Natural killer cell (primary cell): Measurements from ENCODE around the gene OSBP2. TPM values are rescaled to one million over a fixed set of nuclear protein-coding genes. Genes with fewer than 3 reads are reported as not detected.

Experiments
- ATAC-seq, 3 donors: fragments of 150-1000 bp in 2 of 3; fragments of 200-7000 bp in 1 of 3; cut with Tn5 transposase; 1 replicate in 1 of 3; 2 replicates in 2 of 3; pipeline ENCODE4 v1.10.0; 2021; ENCODE audit warnings: mild to moderate bottlenecking in 2 of 3, moderate library complexity in 2 of 3
- DNase-seq, 2 donors: peaks; one replicate each; pipeline versions ENCODE4 v3.0.0 to v3.0.0-alpha.2; 2013 to 2021; ENCODE audit warnings: mixed read lengths in 1 of 2
- H3K27ac ChIP-seq: one replicate; pipeline ENCODE4 v1.5.1; 2013; ENCODE audit warnings: mild to moderate bottlenecking, low read length
- H3K27me3 ChIP-seq: one replicate; pipeline ENCODE4 v1.6.1; 2013; ENCODE audit warnings: low read length; ENCODE audit not compliant: control insufficient read depth, insufficient read depth
- H3K36me3 ChIP-seq: one replicate; pipeline ENCODE4 v1.6.1; 2013; ENCODE audit warnings: low read length; ENCODE audit not compliant: control insufficient read depth, insufficient read depth
- H3K4me1 ChIP-seq: one replicate; pipeline ENCODE4 v1.6.1; 2013; ENCODE audit warnings: low read length; ENCODE audit not compliant: control insufficient read depth, insufficient read depth
- H3K4me3 ChIP-seq: one replicate; pipeline ENCODE4 v1.5.1; 2013; ENCODE audit warnings: low read length
- H3K9me3 ChIP-seq: one replicate; pipeline ENCODE4 v1.6.1; 2013; ENCODE audit warnings: low read length; ENCODE audit not compliant: control insufficient read depth, insufficient read depth
- H3K27ac Mint-ChIP-seq, 2 donors: one replicate each; pipeline ENCODE4 v1.8.0; 2022; ENCODE audit warnings: mild to moderate bottlenecking in 2 of 2, mixed read lengths in 2 of 2, moderate library complexity in 1 of 2
- H3K27me3 Mint-ChIP-seq, 2 donors: one replicate each; pipeline ENCODE4 v1.8.0; 2022; ENCODE audit warnings: low read depth in 2 of 2, mixed read lengths in 2 of 2
- H3K36me3 Mint-ChIP-seq: one replicate; pipeline ENCODE4 v1.8.0; 2022; ENCODE audit warnings: mixed read lengths
- H3K4me1 Mint-ChIP-seq, 2 donors: one replicate each; pipeline ENCODE4 v1.8.0; 2022; ENCODE audit warnings: mixed read lengths in 2 of 2
- H3K4me3 Mint-ChIP-seq: one replicate; pipeline ENCODE4 v1.8.0; 2022; ENCODE audit warnings: mild to moderate bottlenecking, moderate library complexity, mixed read lengths
- H3K9me3 Mint-ChIP-seq, 2 donors: one replicate each; pipeline ENCODE4 v1.8.0; 2022; ENCODE audit warnings: mixed read lengths in 2 of 2
- CTCF ChIP-seq: fragments of 200-600 bp; IDR thresholded peaks from one replicate; pipeline ENCODE4 v1.8.0; 2022; ENCODE audit warnings: antibody characterized with exemption
- WGBS: methylation state at CpG from one replicate; pipeline ENCODE4 v1.1.7; 2013; ENCODE audit warnings: missing lambda C conversion rate; ENCODE audit not compliant: insufficient coverage; 5-methylcytosine and 5-hydroxymethylcytosine counted together
- intact Hi-C: fragments of 100-400 bp; cut with micrococcal nuclease; formaldehyde crosslinking; loops from one replicate; pipeline ENCODE4 v1.14.2; 2022
- total RNA-seq, 4 donors: library from RNA; stranded (reverse); fragments of 120-200 nt in 1 of 4; gene quantifications; one replicate each; pipeline versions ENCODE4 v1.2.3 to v1.2.4, GENCODE V29; 2013 to 2022

The OSBP2 gene
- total RNA-seq, 3 donors from 2014 or later (not counting 1 experiment from before 2014, with no cell fraction given) = 0.65 to 1.2 (median 0.79) TPM

DNA sequence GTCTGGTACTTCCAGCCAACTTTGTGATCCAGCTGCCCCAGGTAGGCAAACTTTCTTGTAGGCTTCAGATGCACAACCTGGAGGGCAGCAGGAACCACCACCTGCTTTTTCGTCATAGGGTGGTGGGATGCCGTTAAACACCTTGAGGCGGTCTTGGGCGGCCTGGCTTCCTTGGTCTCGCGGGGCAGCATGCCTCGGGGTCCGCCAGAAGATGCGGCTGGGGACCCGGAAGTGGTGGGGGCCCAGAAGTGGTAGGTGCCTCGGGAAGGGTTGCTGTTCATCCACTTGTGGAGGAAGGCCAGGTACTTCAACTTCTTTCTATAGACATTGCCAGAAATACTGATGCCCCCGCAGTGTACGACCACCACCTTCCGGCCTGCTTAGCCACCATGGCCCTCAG lies 40.3 kb upstream of the OSBP2 start:
- Histone ChIP-seq H3K4me1 (peaks cover 6% of the 10 kb centered on the region), H3K4me3 (no peak overlapping the region), H3K36me3 (no peaks in the 10 kb centered on the region), H3K9me3 (no peaks in the 10 kb centered on the region), H3K27me3 (no peaks in the 10 kb centered on the region), H3K27ac (no peak overlapping the region)
- intact Hi-C loops = no loop called here
- Mint-ChIP-seq H3K27ac (no peak overlapping the region), H3K27me3 (no peaks in the 10 kb centered on the region), H3K4me1 (no peaks in the 10 kb centered on the region), H3K4me3 (no peak overlapping the region), H3K36me3 (no peaks in the 10 kb centered on the region), H3K9me3 (no peaks in the 10 kb centered on the region)
- TF ChIP-seq CTCF = no peak
- WGBS = 97% methylated on average over 14 of the region's 14 CpGs
- DNase-seq = no peak
- no peak for ATAC-seq

- no peaks in the 10 kb centered on the region for H3K9me3 ChIP-seq
- 95% methylated on average over 2 of the region's 3 CpGs for WGBS
- H3K4me1 ChIP-seq = no peaks in the 10 kb centered on the region
- no peak overlapping the region for H3K27ac ChIP-seq
- no peak for TF ChIP-seq CTCF
- Mint-ChIP-seq H3K9me3 (no peaks in the 10 kb centered on the region), H3K27ac (no peak overlapping the region), H3K4me1 (no peaks in the 10 kb centered on the region), H3K4me3 (no peak overlapping the region), H3K27me3 (no peaks in the 10 kb centered on the region), H3K36me3 (peaks cover 7% of the 10 kb centered on the region)
- DNase-seq (no peak), ATAC-seq (no peak)
- H3K27me3 ChIP-seq = no peaks in the 10 kb centered on the region
- H3K36me3 ChIP-seq = no peaks in the 10 kb centered on the region
- intact Hi-C loops = no loop called here
- H3K4me3 ChIP-seq = no peak overlapping the region
Observed at GRCh38 chr22:30655532-30655931, 39.1 kb upstream of the OSBP2 start.

- H3K27me3 Mint-ChIP-seq = no peaks in the 10 kb centered on the region
Observed at GRCh38 chr22:30662040-30662439, 32.6 kb upstream of the OSBP2 start.

More at GRCh38 chr22:30662040-30662439, 32.6 kb upstream of the OSBP2 start:
- no peaks in the 10 kb centered on the region for H3K9me3 Mint-ChIP-seq
- no peak overlapping the region for H3K4me3 ChIP-seq
- WGBS = 98% methylated on average over 4 of the region's 4 CpGs
- H3K4me1 ChIP-seq = peaks cover 4% of the 10 kb centered on the region
- H3K27me3 ChIP-seq = no peaks in the 10 kb centered on the region
- peaks cover 11% of the 10 kb centered on the region for H3K36me3 ChIP-seq
- DNase-seq (no peak), ATAC-seq (no peak)
- no peak overlapping the region for H3K27ac Mint-ChIP-seq
- intact Hi-C loops = no loop called here
- H3K9me3 ChIP-seq = no peaks in the 10 kb centered on the region
- peaks cover 6 to 14% of the 10 kb centered on the region in 2 donors for H3K4me1 Mint-ChIP-seq
- H3K36me3 Mint-ChIP-seq = peaks cover 16% of the 10 kb centered on the region
- H3K4me3 Mint-ChIP-seq = no peak overlapping the region
- no peak for TF ChIP-seq CTCF
- H3K27ac ChIP-seq = no peak overlapping the region
